CD14-positive monocyte (primary cell): ENCODE data around the gene CD226. TPM values are rescaled to one million over a fixed set of nuclear protein-coding genes. Genes with fewer than 3 reads are reported as not detected.

Experiments used
- DNase-seq, 3 donors: peaks; one replicate each; pipeline ENCODE4 v3.0.0-alpha.2; 2011 to 2022
- H2AFZ ChIP-seq: 2 replicates; pipeline ENCODE4 v1.6.0; 2012; ENCODE audit warnings: mild to moderate bottlenecking, low read depth, low read length, inconsistent platforms; ENCODE audit not compliant: insufficient read depth, poor library complexity, severe bottlenecking
- H3K27ac ChIP-seq, 2 donors: 1 replicate in 1 of 2; 2 replicates in 1 of 2; pipeline ENCODE4 v1.5.1; 2012 to 2013; ENCODE audit warnings: low read length in 2 of 2, control low read depth in 1 of 2, inconsistent platforms in 1 of 2, low read depth in 1 of 2, mild to moderate bottlenecking in 1 of 2
- H3K27me3 ChIP-seq, 2 donors: one replicate each; pipeline versions ENCODE4 v1.6.0 to v1.6.1; 2011 to 2013; ENCODE audit warnings: low read length in 2 of 2; ENCODE audit not compliant: control insufficient read depth in 2 of 2, insufficient read depth in 2 of 2
- H3K36me3 ChIP-seq, 2 donors: replicated peaks in 1 of 2; 1 replicate in 1 of 2; 2 replicates in 1 of 2; pipeline versions ENCODE4 v1.5.1 to v1.6.1; 2012 to 2013; ENCODE audit warnings: low read length in 2 of 2, control low read depth in 1 of 2, inconsistent platforms in 1 of 2, mild to moderate bottlenecking in 1 of 2; ENCODE audit not compliant: insufficient read depth in 2 of 2, control insufficient read depth in 1 of 2
- H3K4me1 ChIP-seq, 2 donors: 1 replicate in 1 of 2; 2 replicates in 1 of 2; pipeline versions ENCODE4 v1.5.1 to v1.6.1; 2012 to 2013; ENCODE audit warnings: low read length in 2 of 2, control low read depth in 1 of 2, inconsistent platforms in 1 of 2, mild to moderate bottlenecking in 1 of 2, moderate library complexity in 1 of 2; ENCODE audit not compliant: insufficient read depth in 2 of 2, control insufficient read depth in 1 of 2
- H3K4me2 ChIP-seq: replicated peaks from 2 replicates; pipeline ENCODE3; 2012; ENCODE audit warnings: low read length, moderate library complexity, mild to moderate bottlenecking; ENCODE audit not compliant: poor library complexity, severe bottlenecking; ENCODE audit errors: extremely low read depth
- H3K4me3 ChIP-seq, 3 experiments: fragments of 200-600 bp in 1 of 3; sonication (generic) in 1 of 3; replicated peaks in 1 of 3; 1 replicate in 2 of 3; 2 replicates in 1 of 3; pipeline ENCODE4 v1.5.1; 2011 to 2013; ENCODE audit warnings: low read length in 3 of 3, mild to moderate bottlenecking in 3 of 3, control low read depth in 2 of 3, low read depth in 2 of 3, inconsistent platforms in 1 of 3, moderate library complexity in 1 of 3
- H3K79me2 ChIP-seq: 2 replicates; pipeline ENCODE4 v1.6.0; 2012; ENCODE audit warnings: mild to moderate bottlenecking, control low read depth, inconsistent platforms, low read length, moderate library complexity; ENCODE audit not compliant: insufficient read depth
- H3K9ac ChIP-seq: 2 replicates; pipeline ENCODE4 v1.6.0; 2017; ENCODE audit warnings: low read length, mild to moderate bottlenecking; ENCODE audit not compliant: insufficient read depth, poor library complexity, severe bottlenecking
- H3K9me3 ChIP-seq, 2 donors: replicated peaks in 1 of 2; 1 replicate in 1 of 2; 2 replicates in 1 of 2; pipeline versions ENCODE4 v1.5.1 to v1.6.1; 2012 to 2013; ENCODE audit warnings: low read length in 2 of 2, control low read depth in 1 of 2; ENCODE audit not compliant: control insufficient read depth in 1 of 2, insufficient read depth in 1 of 2
- H4K20me1 ChIP-seq: 2 replicates; pipeline ENCODE4 v1.6.0; 2012; ENCODE audit warnings: mild to moderate bottlenecking, low read length, control low read depth, moderate library complexity; ENCODE audit not compliant: insufficient read depth
- H3K27ac Mint-ChIP-seq, 7 donors: one replicate each; pipeline ENCODE4 v1.8.0; 2020; ENCODE audit warnings: mild to moderate bottlenecking in 7 of 7, mixed read lengths in 7 of 7, moderate library complexity in 6 of 7, inconsistent platforms in 2 of 7
- H3K27me3 Mint-ChIP-seq, 3 donors: one replicate each; pipeline ENCODE4 v1.8.0; 2021 to 2022; ENCODE audit warnings: low read depth in 3 of 3, mild to moderate bottlenecking in 3 of 3, mixed read lengths in 3 of 3, moderate library complexity in 3 of 3, inconsistent platforms in 1 of 3
- H3K36me3 Mint-ChIP-seq, 2 donors: one replicate each; pipeline ENCODE4 v1.8.0; 2020; ENCODE audit warnings: mixed read lengths in 2 of 2, inconsistent platforms in 1 of 2, mild to moderate bottlenecking in 1 of 2
- H3K4me1 Mint-ChIP-seq: one replicate; pipeline ENCODE4 v1.8.0; 2020; ENCODE audit warnings: mild to moderate bottlenecking, mixed read lengths
- H3K4me3 Mint-ChIP-seq, 2 donors: one replicate each; pipeline ENCODE4 v1.8.0; 2020; ENCODE audit warnings: mild to moderate bottlenecking in 2 of 2, mixed read lengths in 2 of 2, moderate library complexity in 1 of 2
- H3K9me3 Mint-ChIP-seq, 7 donors: one replicate each; pipeline ENCODE4 v1.8.0; 2020 to 2022; ENCODE audit warnings: mixed read lengths in 7 of 7, mild to moderate bottlenecking in 6 of 7, moderate library complexity in 6 of 7, inconsistent platforms in 2 of 7
- WGBS: methylation state at CpG from one replicate; pipeline ENCODE4 v1.1.5; 2013; ENCODE audit warnings: missing lambda C conversion rate; ENCODE audit not compliant: insufficient coverage; 5-methylcytosine and 5-hydroxymethylcytosine counted together
- intact Hi-C, 2 donors: fragments of 100-400 bp; cut with micrococcal nuclease; formaldehyde crosslinking; loops; one replicate each; pipeline versions ENCODE4 v1.15.0 to v1.15.1; 2023
- polyA plus RNA-seq, 3 donors: library from polyadenylated mRNA; depleted of rRNA in 1 of 3; unstranded in 2 of 3; stranded (reverse) in 1 of 3; fragments of 300-500 nt in 2 of 3; fragments of >200 nt in 1 of 3; fragmentation: Illumina TruSeq in 2 of 3; gene quantifications; 1 replicate in 2 of 3; 2 replicates in 1 of 3; pipeline ENCODE4 v1.2.3, GENCODE V29; 2012 to 2021
- TF ChIP-seq, protein P1 (sequence below): fragments of 200-600 bp; IDR thresholded peaks from one replicate; pipeline ENCODE4 v1.8.0; 2022; ENCODE audit warnings: antibody characterized with exemption, mild to moderate bottlenecking

CD226 gene
- polyA plus RNA-seq, 3 donors = 0.53 to 1.1 (median 0.65) TPM

DNA sequence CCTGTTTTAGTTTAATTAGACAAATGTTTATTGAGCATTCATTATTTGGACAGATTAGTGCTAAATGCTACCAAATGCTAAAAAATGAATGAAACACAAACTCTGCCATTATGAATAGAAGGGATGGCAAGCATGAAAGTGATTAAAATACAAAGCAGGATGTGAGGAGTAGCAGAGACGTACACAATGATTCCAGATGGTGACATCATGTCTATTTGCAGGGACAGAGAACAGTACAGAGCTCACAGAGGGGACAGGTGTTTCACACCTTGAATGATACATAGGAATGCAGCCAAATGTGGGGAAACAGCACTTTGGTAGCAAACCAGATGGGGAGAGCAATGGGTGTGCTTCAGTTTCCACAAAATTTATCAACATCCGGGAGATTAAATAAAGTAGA, 76.3 kb downstream of the CD226 start:
- Histone ChIP-seq H3K4me1 (no peaks in the 10 kb centered on the region), H3K79me2 (no peaks in the 10 kb centered on the region), H2AFZ (no peak overlapping the region), H3K4me2 (no peak overlapping the region), H3K4me3 (no peak overlapping the region), H3K36me3 (no peaks in the 10 kb centered on the region), H3K27me3 (no peaks in the 10 kb centered on the region), H3K9ac (no peak overlapping the region), H3K27ac (no peak overlapping the region), H3K9me3 (no peaks in the 10 kb centered on the region), H4K20me1 (no peaks in the 10 kb centered on the region)
- H3K27ac Mint-ChIP-seq = no peak overlapping the region
- TF ChIP-seq, protein P1, sequence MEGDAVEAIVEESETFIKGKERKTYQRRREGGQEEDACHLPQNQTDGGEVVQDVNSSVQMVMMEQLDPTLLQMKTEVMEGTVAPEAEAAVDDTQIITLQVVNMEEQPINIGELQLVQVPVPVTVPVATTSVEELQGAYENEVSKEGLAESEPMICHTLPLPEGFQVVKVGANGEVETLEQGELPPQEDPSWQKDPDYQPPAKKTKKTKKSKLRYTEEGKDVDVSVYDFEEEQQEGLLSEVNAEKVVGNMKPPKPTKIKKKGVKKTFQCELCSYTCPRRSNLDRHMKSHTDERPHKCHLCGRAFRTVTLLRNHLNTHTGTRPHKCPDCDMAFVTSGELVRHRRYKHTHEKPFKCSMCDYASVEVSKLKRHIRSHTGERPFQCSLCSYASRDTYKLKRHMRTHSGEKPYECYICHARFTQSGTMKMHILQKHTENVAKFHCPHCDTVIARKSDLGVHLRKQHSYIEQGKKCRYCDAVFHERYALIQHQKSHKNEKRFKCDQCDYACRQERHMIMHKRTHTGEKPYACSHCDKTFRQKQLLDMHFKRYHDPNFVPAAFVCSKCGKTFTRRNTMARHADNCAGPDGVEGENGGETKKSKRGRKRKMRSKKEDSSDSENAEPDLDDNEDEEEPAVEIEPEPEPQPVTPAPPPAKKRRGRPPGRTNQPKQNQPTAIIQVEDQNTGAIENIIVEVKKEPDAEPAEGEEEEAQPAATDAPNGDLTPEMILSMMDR = no peak
- H3K27me3 Mint-ChIP-seq = peaks cover 0 to 1% (median 0%) of the 10 kb centered on the region in 3 donors
- no peaks in the 10 kb centered on the region for H3K4me1 Mint-ChIP-seq
- no peak overlapping the region for H3K4me3 Mint-ChIP-seq
- peaks cover 0 to 3% (median 0%) of the 10 kb centered on the region in 7 donors for H3K9me3 Mint-ChIP-seq
- no peaks in the 10 kb centered on the region for H3K36me3 Mint-ChIP-seq
- no peak for DNase-seq
- 83% methylated on average over 1 of the region's 2 CpGs for WGBS
- intact Hi-C loops = no loop called here

- Histone ChIP-seq H4K20me1 (no peaks in the 10 kb centered on the region), H3K9ac (no peak overlapping the region), H3K4me2 (no peak overlapping the region), H3K4me1 (no peaks in the 10 kb centered on the region), H3K27me3 (no peaks in the 10 kb centered on the region), H3K4me3 (no peak overlapping the region), H2AFZ (no peak overlapping the region), H3K36me3 (no peaks in the 10 kb centered on the region), H3K9me3 (no peaks in the 10 kb centered on the region), H3K79me2 (no peaks in the 10 kb centered on the region), H3K27ac (no peak overlapping the region)
- Mint-ChIP-seq H3K9me3 (peaks cover 0 to 3% (median 0%) of the 10 kb centered on the region in 7 donors), H3K36me3 (no peaks in the 10 kb centered on the region), H3K4me1 (no peaks in the 10 kb centered on the region), H3K4me3 (no peak overlapping the region), H3K27me3 (peaks cover 0 to 1% (median 0%) of the 10 kb centered on the region in 3 donors), H3K27ac (no peak overlapping the region)
- TF ChIP-seq, protein P1 = no peak
- WGBS = 95% methylated on average over 2 of the region's 4 CpGs
- intact Hi-C loops = no loop called here
- no peak for DNase-seq
These were observed 76.9 kb downstream of the CD226 start for GRCh38 chr18:69870736-69871135.
